Measurements from ENCODE around the gene DEGS2. TPM values are rescaled to one million over a fixed set of nuclear protein-coding genes. Genes with fewer than 3 reads are reported as not detected.
A peak's percentile ranks its signal among the peaks of the same experiment; 100 is the strongest.

Gene DEGS2
- total RNA-seq, 1 donor from 2014 or later = 0.31 TPM

- intact Hi-C loops (cut with micrococcal nuclease) = no loop called here
- peaks cover 6% of the 10 kb centered on the region for H3K27me3 Mint-ChIP-seq (ENCODE audit: insufficient read depth)
- H3K4me3 Mint-ChIP-seq = no peak overlapping the region
- DNase-seq (ENCODE audit: low spot score) = no peak
- H3K9me3 Mint-ChIP-seq = peaks cover 10% of the 10 kb centered on the region
- peaks cover 3% of the 10 kb centered on the region for H3K36me3 Mint-ChIP-seq (ENCODE audit: low read depth)
- H3K27ac Mint-ChIP-seq = no peak overlapping the region
- no peaks in the 10 kb centered on the region for H3K4me1 Mint-ChIP-seq (ENCODE audit: low read depth)
These were observed 7.4 kb downstream of the DEGS2 start for GRCh38 chr14:100152091-100152490.

DNA sequence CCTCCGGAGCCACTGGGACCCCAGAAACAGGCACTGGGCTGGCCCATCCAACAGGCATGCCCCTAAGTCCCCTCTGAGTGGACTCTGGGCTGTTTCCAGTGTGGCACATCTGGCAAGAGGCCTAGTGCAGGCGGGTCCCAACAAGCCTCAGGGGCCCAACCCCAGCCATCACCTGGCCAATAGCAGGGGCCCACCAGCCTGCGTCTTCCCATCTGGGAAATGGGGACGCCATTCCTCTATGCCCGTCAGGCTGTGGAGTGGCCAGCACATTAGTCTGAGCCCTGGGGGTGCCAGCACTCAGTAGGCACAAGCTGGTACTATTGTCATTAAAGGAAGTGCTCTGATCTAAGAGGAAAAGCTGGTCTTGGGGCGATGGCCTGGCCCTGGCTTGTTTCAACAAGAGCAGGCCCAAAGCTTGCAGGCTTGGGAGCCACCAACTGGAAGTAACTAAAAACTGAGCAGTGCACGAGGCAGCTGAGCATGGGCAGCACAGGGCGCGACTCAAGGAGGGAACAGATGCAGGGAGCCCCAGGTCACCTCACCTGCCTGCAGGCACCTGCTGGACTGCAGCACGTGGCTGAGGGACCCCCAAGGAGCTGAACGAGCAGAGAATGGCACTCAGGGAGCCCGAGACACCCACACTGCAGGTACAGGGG, 8.4 kb downstream of the DEGS2 start:
- intact Hi-C loops (cut with micrococcal nuclease) = no loop called here
- H3K9me3 Mint-ChIP-seq = peaks cover 10% of the 10 kb centered on the region
- peaks cover 2% of the 10 kb centered on the region for H3K27me3 Mint-ChIP-seq (ENCODE audit: insufficient read depth)
- H3K4me1 Mint-ChIP-seq (ENCODE audit: low read depth) = no peaks in the 10 kb centered on the region
- H3K4me3 Mint-ChIP-seq = no peak overlapping the region
- H3K36me3 Mint-ChIP-seq (ENCODE audit: low read depth) = peaks cover 3% of the 10 kb centered on the region
- H3K27ac Mint-ChIP-seq = no peak overlapping the region
- no peak for DNase-seq (ENCODE audit: low spot score)

- H3K27me3 Mint-ChIP-seq (ENCODE audit: insufficient read depth) = peaks cover 2% of the 10 kb centered on the region
- H3K27ac Mint-ChIP-seq = no peak overlapping the region
- DNase-seq (ENCODE audit: low spot score) = no peak
- intact Hi-C loops (cut with micrococcal nuclease) = no loop called here
- H3K36me3 Mint-ChIP-seq (ENCODE audit: low read depth) = peaks cover 3% of the 10 kb centered on the region
- H3K4me1 Mint-ChIP-seq (ENCODE audit: low read depth) = no peaks in the 10 kb centered on the region
- H3K4me3 Mint-ChIP-seq = no peak overlapping the region
- H3K9me3 Mint-ChIP-seq = peaks cover 7% of the 10 kb centered on the region
These were observed 9.4 kb downstream of the DEGS2 start for GRCh38 chr14:100149851-100150611.

GRCh38 chr14:100148837-100149731, 10.4 kb downstream of the DEGS2 start:
- Mint-ChIP-seq H3K4me1 (ENCODE audit: low read depth) (no peaks in the 10 kb centered on the region), H3K27ac (peak overlapping the region; percentile 18), H3K36me3 (ENCODE audit: low read depth) (peaks cover 1% of the 10 kb centered on the region), H3K27me3 (ENCODE audit: insufficient read depth) (peaks cover 2% of the 10 kb centered on the region), H3K4me3 (no peak overlapping the region), H3K9me3 (peaks cover 3% of the 10 kb centered on the region)
- DNase-seq (ENCODE audit: low spot score) = no peak
- intact Hi-C loops (cut with micrococcal nuclease) = no loop called here

- intact Hi-C loops (cut with micrococcal nuclease) = no loop called here
- DNase-seq (ENCODE audit: low spot score) = no peak
- no peak overlapping the region for H3K4me3 Mint-ChIP-seq
- H3K9me3 Mint-ChIP-seq = peaks cover under 1% of the 10 kb centered on the region
- peaks cover 6% of the 10 kb centered on the region for H3K36me3 Mint-ChIP-seq (ENCODE audit: low read depth)
- H3K27me3 Mint-ChIP-seq (ENCODE audit: insufficient read depth) = peaks cover 2% of the 10 kb centered on the region
- H3K4me1 Mint-ChIP-seq (ENCODE audit: low read depth) = no peaks in the 10 kb centered on the region
- H3K27ac Mint-ChIP-seq = no peak overlapping the region
These were observed 11.6 kb downstream of the DEGS2 start for GRCh38 chr14:100147691-100148464.

- no peaks in the 10 kb centered on the region for H3K9me3 Mint-ChIP-seq
- H3K36me3 Mint-ChIP-seq (ENCODE audit: low read depth) = peaks cover 6% of the 10 kb centered on the region
- DNase-seq (ENCODE audit: low spot score) = peak; percentile 25
- no peaks in the 10 kb centered on the region for H3K27me3 Mint-ChIP-seq (ENCODE audit: insufficient read depth)
- H3K27ac Mint-ChIP-seq = peak overlapping the region; percentile 55
- intact Hi-C loops (cut with micrococcal nuclease) = no loop called here
- no peaks in the 10 kb centered on the region for H3K4me1 Mint-ChIP-seq (ENCODE audit: low read depth)
- H3K4me3 Mint-ChIP-seq = no peak overlapping the region
These were observed 12.2 kb downstream of the DEGS2 start for GRCh38 chr14:100147181-100147631.

DNA sequence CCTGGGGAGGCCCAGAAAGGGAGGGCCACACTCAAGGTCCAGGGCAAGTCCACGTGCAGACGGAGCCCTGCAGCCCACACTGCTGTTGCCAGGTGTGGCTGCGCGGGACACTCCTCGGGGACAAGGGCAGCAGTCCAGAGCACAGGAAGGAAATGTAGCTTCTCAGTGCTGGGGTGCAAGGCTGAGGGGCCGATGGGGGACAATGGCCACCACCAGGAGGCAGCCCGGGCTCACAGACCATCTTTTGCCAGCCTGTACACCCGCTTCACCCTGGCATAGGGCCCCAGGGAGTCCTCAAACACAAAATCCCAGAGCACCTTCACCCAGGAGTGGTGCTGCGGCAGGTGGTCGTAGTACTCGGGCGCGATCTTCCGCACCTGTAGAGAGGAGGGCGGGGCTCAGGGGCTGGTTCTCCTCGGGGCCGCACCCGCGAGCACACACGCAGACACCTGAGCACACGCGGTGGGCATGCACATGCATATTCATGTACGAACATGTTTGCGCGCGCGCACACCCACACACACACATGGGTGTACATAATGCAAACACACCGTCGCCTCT, 12.8 kb downstream of the DEGS2 start:
- DNase-seq (ENCODE audit: low spot score) = no peak
- H3K27me3 Mint-ChIP-seq (ENCODE audit: insufficient read depth) = no peaks in the 10 kb centered on the region
- H3K9me3 Mint-ChIP-seq = no peaks in the 10 kb centered on the region
- no peak overlapping the region for H3K27ac Mint-ChIP-seq
- intact Hi-C loops (cut with micrococcal nuclease) = no loop called here
- H3K4me3 Mint-ChIP-seq = no peak overlapping the region
- peaks cover 6% of the 10 kb centered on the region for H3K36me3 Mint-ChIP-seq (ENCODE audit: low read depth)
- H3K4me1 Mint-ChIP-seq (ENCODE audit: low read depth) = no peaks in the 10 kb centered on the region

- Mint-ChIP-seq H3K4me3 (no peak overlapping the region), H3K4me1 (ENCODE audit: low read depth) (no peaks in the 10 kb centered on the region), H3K27me3 (ENCODE audit: insufficient read depth) (no peaks in the 10 kb centered on the region), H3K9me3 (no peaks in the 10 kb centered on the region), H3K27ac (no peak overlapping the region), H3K36me3 (ENCODE audit: low read depth) (peaks cover 6% of the 10 kb centered on the region)
- intact Hi-C loops (cut with micrococcal nuclease) = no loop called here
- DNase-seq (ENCODE audit: low spot score) = no peak
These were observed 13.6 kb downstream of the DEGS2 start for GRCh38 chr14:100145682-100146464.

GRCh38 chr14:100144996-100145646, 14.3 kb downstream of the DEGS2 start:
- Mint-ChIP-seq H3K27me3 (ENCODE audit: insufficient read depth) (no peaks in the 10 kb centered on the region), H3K9me3 (no peaks in the 10 kb centered on the region), H3K4me1 (ENCODE audit: low read depth) (no peaks in the 10 kb centered on the region), H3K4me3 (no peak overlapping the region), H3K36me3 (ENCODE audit: low read depth) (peaks cover 6% of the 10 kb centered on the region), H3K27ac (no peak overlapping the region)
- intact Hi-C loops (cut with micrococcal nuclease) = no loop called here
- no peak for DNase-seq (ENCODE audit: low spot score)

- H3K4me1 Mint-ChIP-seq (ENCODE audit: low read depth) = no peaks in the 10 kb centered on the region
- H3K36me3 Mint-ChIP-seq (ENCODE audit: low read depth) = peaks cover 8% of the 10 kb centered on the region
- H3K9me3 Mint-ChIP-seq = no peaks in the 10 kb centered on the region
- intact Hi-C loops (cut with micrococcal nuclease) = no loop called here
- no peak overlapping the region for H3K27ac Mint-ChIP-seq
- H3K27me3 Mint-ChIP-seq (ENCODE audit: insufficient read depth) = no peaks in the 10 kb centered on the region
- H3K4me3 Mint-ChIP-seq = no peak overlapping the region
- no peak for DNase-seq (ENCODE audit: low spot score)
These were observed 14.8 kb downstream of the DEGS2 start for GRCh38 chr14:100144645-100144995.

GRCh38 chr14:100143934-100144333, 15.5 kb downstream of the DEGS2 start:
- H3K27me3 Mint-ChIP-seq (ENCODE audit: insufficient read depth) = no peaks in the 10 kb centered on the region
- H3K4me1 Mint-ChIP-seq (ENCODE audit: low read depth) = no peaks in the 10 kb centered on the region
- no peaks in the 10 kb centered on the region for H3K9me3 Mint-ChIP-seq
- no peak for DNase-seq (ENCODE audit: low spot score)
- no peak overlapping the region for H3K27ac Mint-ChIP-seq
- intact Hi-C loops (cut with micrococcal nuclease) = no loop called here
- no peak overlapping the region for H3K4me3 Mint-ChIP-seq
- H3K36me3 Mint-ChIP-seq (ENCODE audit: low read depth) = peaks cover 10% of the 10 kb centered on the region

Data from activated T-helper 1 cell treated with anti-CD3 and anti-CD28 coated beads, Interleukin-12 subunit alpha, Interleukin-12 subunit beta, Interleukin-2, Interleukin-4 antibody, amounts not matched to agents 30 ng/mL and 10 ng/mL and 1 ng/mL, durations not matched to agents 14 hours and 24 hours and 36 hours (primary cell).